ENCODE data around the gene ROBO2. TPM values are rescaled to one million over a fixed set of nuclear protein-coding genes. Genes with fewer than 3 reads are reported as not detected.
A peak's percentile ranks its signal among the peaks of the same experiment; 100 is the strongest.

Gene ROBO2
- polyA plus RNA-seq, 1 experiment = 1.6 TPM

DNA sequence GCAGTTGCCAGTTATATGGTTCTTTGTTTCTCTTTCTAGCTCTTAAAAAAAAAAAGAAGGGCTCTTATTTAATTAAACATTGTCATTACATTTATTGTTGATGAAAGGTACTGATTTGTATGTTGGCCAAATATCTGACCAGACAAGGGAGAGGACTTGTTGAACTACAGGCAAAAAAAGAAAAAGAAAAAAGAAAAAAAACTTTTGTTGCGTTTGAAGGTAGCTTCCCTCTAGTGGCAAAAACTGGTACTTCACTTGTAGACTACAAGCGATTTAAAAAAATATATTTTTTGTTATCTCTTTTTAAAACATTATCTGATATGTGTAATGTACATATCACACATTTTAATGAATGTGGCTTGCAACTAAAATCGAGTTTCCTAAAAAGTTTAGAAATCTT is 280.6 kb downstream of the ROBO2 start:
- H3K36me3 ChIP-seq (ENCODE audit: control insufficient read depth, insufficient read depth, low read length) = no peaks in the 10 kb centered on the region

DNA sequence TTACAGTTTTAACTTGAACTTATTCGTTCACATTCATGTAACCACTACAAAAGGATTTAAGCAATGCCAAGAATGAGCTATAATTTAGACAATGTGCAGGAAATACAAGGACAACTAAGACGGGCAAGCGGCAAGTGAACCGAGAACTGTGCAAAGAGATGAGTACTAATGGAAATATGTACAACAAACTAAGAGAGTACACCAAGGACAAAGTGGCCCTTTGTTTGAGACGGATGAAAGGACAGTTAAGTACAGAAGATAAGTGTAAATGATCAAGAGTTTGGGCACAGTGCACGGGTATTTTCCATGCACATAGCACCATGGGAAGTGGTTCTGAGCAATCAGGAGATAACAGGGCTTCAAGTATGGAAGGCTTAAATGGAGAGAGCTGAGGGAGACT is 281.7 kb downstream of the ROBO2 start:
- ChIA-PET CTCF (interaction anchor here (0.9 to 2.0 kb wide), 3 partner anchors 12 to 1324 kb away, joined by 3 to 4 read pairs (median 4); no protein-coding TSS in a partner anchor), POLR2A (no interaction called here)
- TF ChIP-seq CTCF (IDR thresholded peaks at IDR 0.05; ENCODE audit: insufficient read depth, low read depth, low read length) = no peak
- no peak for DNase-seq (ENCODE audit: low read depth)
- no peaks in the 10 kb centered on the region for H3K36me3 ChIP-seq (ENCODE audit: control insufficient read depth, insufficient read depth, low read length)
- no peaks in the 10 kb centered on the region for H3K27me3 ChIP-seq (ENCODE audit: control insufficient read depth, insufficient read depth, low read length)
- H3K4me3 ChIP-seq (ENCODE audit: low read depth, low read length) = no peak overlapping the region

More for the DNA sequence above, 280.6 kb downstream of the ROBO2 start:
- peak; percentile 69 for TF ChIP-seq CTCF (IDR thresholded peaks at IDR 0.05; ENCODE audit: insufficient read depth, low read depth, low read length)
- DNase-seq (ENCODE audit: low read depth) = no peak
- H3K4me3 ChIP-seq (ENCODE audit: low read depth, low read length) = no peak overlapping the region
- no peaks in the 10 kb centered on the region for H3K27me3 ChIP-seq (ENCODE audit: control insufficient read depth, insufficient read depth, low read length)
- ChIA-PET POLR2A (no interaction called here), CTCF (interaction anchor here (0.7 to 2.0 kb wide), 6 partner anchors 9 to 171 kb away, joined by 3 to 8 read pairs (median 4); no protein-coding TSS in a partner anchor)

DNA sequence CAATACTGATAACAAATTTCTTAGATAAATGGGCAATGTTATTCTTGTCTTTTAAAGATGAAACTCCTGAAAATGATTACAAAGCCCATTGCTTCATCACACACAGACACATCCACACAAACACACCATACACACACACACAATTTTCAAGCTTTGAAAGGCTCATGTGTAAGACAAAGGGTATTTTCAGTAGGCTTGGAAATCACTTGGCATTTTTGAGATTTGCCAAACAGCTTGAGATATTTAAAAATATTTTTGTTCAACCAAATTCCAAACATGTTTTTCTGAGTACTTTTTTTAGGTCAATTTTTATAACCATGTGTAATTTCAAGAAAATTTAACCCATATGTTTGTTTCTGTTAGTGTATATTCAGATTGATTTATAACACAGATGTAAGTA is 283.7 kb downstream of the ROBO2 start:
- CTCF ChIA-PET = no interaction called here
- Histone ChIP-seq H3K27me3 (ENCODE audit: control insufficient read depth, insufficient read depth, low read length) (no peaks in the 10 kb centered on the region), H3K36me3 (ENCODE audit: control insufficient read depth, insufficient read depth, low read length) (no peaks in the 10 kb centered on the region), H3K4me3 (ENCODE audit: low read depth, low read length) (no peak overlapping the region)
- DNase-seq (ENCODE audit: low read depth) = peak; percentile 26
- POLR2A ChIA-PET = no interaction called here
- no peak for TF ChIP-seq CTCF (IDR thresholded peaks at IDR 0.05; ENCODE audit: insufficient read depth, low read depth, low read length)

DNA sequence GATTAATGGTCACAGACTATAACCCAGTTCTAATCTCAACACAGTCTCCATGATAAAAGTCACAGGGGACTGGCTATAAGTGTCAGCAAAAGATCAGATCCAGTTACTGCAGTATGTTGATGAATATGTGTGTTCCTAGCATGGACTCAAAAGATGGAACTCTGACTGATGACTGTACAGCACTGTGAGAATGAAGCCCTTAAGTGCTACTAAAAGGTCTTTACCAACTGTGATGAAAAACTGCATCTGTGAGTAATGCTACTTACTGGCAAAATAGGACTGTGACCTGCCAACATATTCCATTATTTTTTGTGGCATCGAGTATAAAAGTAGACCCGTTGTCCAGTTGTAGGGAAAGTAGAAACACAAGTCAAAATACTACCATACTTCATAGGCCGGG is 284.2 kb downstream of the ROBO2 start:
- no peaks in the 10 kb centered on the region for H3K36me3 ChIP-seq (ENCODE audit: control insufficient read depth, insufficient read depth, low read length)
- peak; percentile 18 for DNase-seq (ENCODE audit: low read depth)
- no peak for TF ChIP-seq CTCF (IDR thresholded peaks at IDR 0.05; ENCODE audit: insufficient read depth, low read depth, low read length)
- H3K4me3 ChIP-seq (ENCODE audit: low read depth, low read length) = no peak overlapping the region
- ChIA-PET CTCF (no interaction called here), POLR2A (no interaction called here)
- no peaks in the 10 kb centered on the region for H3K27me3 ChIP-seq (ENCODE audit: control insufficient read depth, insufficient read depth, low read length)

- Histone ChIP-seq H3K36me3 (ENCODE audit: control insufficient read depth, insufficient read depth, low read length) (no peaks in the 10 kb centered on the region), H3K4me3 (ENCODE audit: low read depth, low read length) (no peak overlapping the region), H3K27me3 (ENCODE audit: control insufficient read depth, insufficient read depth, low read length) (no peaks in the 10 kb centered on the region)
- POLR2A ChIA-PET = no interaction called here
- no peak for DNase-seq (ENCODE audit: low read depth)
- TF ChIP-seq CTCF (IDR thresholded peaks at IDR 0.05; ENCODE audit: insufficient read depth, low read depth, low read length) = no peak
- CTCF ChIA-PET = no interaction called here
Measured at GRCh38 chr3:77325280-77325679, 285.4 kb downstream of the ROBO2 start.

All from BJ (cell line).